ENCODE results near the gene TMEM156. TPM values are rescaled to one million over a fixed set of nuclear protein-coding genes. Genes with fewer than 3 reads are reported as not detected.

TMEM156 gene
- total RNA-seq, 1 donor from 2014 or later: not detected

DNA sequence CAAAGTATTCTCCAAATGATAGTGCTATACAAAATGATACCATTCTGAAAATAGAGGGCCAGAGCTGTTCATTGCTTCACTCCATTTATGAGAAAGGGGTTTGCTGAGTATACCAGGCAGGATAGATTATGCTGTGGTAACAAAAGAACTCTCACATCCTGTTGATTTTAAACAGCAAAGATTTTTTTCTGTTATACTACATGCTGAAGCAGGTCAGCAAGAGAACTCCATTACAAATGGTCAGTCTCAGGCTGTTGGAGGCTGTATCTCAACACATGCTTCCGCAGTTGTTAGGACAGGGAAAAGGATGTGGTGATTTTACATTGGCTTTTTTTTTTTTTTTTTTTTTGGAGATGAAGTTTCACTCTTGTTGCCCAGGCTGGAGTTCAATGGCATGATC, 16.1 kb upstream of the TMEM156 start:
- intact Hi-C loops (cut with DNase I): no loop called here
- Histone ChIP-seq H3K36me3 (no peaks in the 10 kb centered on the region), H3K27ac (no peak overlapping the region), H3K9me3 (no peaks in the 10 kb centered on the region), H3K4me1 (peaks cover 27% of the 10 kb centered on the region), H3K4me3 (no peak overlapping the region), H3K27me3 (no peaks in the 10 kb centered on the region)
- TF ChIP-seq POLR2AphosphoS5 (IDR thresholded peaks at IDR 0.05; ENCODE audit: insufficient read depth in 1 of 2, low read depth in 1 of 2) (no peak), POLR2A (IDR thresholded peaks at IDR 0.05) (no peak)
- TF ChIP-seq, protein P1, sequence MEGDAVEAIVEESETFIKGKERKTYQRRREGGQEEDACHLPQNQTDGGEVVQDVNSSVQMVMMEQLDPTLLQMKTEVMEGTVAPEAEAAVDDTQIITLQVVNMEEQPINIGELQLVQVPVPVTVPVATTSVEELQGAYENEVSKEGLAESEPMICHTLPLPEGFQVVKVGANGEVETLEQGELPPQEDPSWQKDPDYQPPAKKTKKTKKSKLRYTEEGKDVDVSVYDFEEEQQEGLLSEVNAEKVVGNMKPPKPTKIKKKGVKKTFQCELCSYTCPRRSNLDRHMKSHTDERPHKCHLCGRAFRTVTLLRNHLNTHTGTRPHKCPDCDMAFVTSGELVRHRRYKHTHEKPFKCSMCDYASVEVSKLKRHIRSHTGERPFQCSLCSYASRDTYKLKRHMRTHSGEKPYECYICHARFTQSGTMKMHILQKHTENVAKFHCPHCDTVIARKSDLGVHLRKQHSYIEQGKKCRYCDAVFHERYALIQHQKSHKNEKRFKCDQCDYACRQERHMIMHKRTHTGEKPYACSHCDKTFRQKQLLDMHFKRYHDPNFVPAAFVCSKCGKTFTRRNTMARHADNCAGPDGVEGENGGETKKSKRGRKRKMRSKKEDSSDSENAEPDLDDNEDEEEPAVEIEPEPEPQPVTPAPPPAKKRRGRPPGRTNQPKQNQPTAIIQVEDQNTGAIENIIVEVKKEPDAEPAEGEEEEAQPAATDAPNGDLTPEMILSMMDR (IDR thresholded peaks at IDR 0.05): no peak
- DNase-seq (ENCODE audit: extremely low spot score in 2 of 2): no peak

GRCh38 chr4:39047681-39048080, 15.5 kb upstream of the TMEM156 start:
- H3K4me1 ChIP-seq: peaks cover 31% of the 10 kb centered on the region
- intact Hi-C loops (cut with DNase I): no loop called here
- H3K27ac ChIP-seq: no peak overlapping the region
- no peak overlapping the region for H3K4me3 ChIP-seq
- no peaks in the 10 kb centered on the region for H3K36me3 ChIP-seq
- no peak for DNase-seq (ENCODE audit: extremely low spot score in 2 of 2)
- no peaks in the 10 kb centered on the region for H3K27me3 ChIP-seq
- TF ChIP-seq POLR2AphosphoS5 (IDR thresholded peaks at IDR 0.05; ENCODE audit: insufficient read depth in 1 of 2, low read depth in 1 of 2) (no peak), POLR2A (IDR thresholded peaks at IDR 0.05) (no peak)
- TF ChIP-seq, protein P1 (IDR thresholded peaks at IDR 0.05): no peak
- no peaks in the 10 kb centered on the region for H3K9me3 ChIP-seq

DNA sequence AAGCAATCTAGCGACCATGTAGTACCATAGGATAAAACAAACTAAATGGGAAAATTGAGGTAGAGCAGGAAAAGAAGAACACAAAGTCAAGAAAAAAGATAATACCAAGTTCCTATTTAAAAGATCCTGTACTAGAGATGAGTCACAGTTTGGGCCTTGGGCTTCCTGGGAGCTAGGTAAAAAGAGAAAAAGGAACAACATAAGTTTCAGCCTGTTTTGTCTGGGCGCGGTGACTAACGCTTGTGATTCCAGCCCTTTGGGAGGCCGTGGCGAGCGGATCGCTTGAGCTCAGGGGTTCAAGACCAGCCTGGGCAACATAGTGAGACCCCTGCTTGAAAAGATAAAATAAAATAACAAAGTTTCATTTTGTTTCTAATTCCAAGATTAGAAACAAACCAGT, 14.0 kb upstream of the TMEM156 start:
- H3K27ac ChIP-seq: peak overlapping the region; percentile 95
- no peaks in the 10 kb centered on the region for H3K27me3 ChIP-seq
- no peaks in the 10 kb centered on the region for H3K36me3 ChIP-seq
- no peak for DNase-seq (ENCODE audit: extremely low spot score in 2 of 2)
- intact Hi-C loops (cut with DNase I): no loop called here
- H3K4me3 ChIP-seq: peak overlapping the region in 1 of 2 donors; percentile 79
- no peaks in the 10 kb centered on the region for H3K9me3 ChIP-seq
- peaks cover 31% of the 10 kb centered on the region for H3K4me1 ChIP-seq
- TF ChIP-seq, protein P1 (IDR thresholded peaks at IDR 0.05): no peak
- no peak for TF ChIP-seq POLR2A (IDR thresholded peaks at IDR 0.05)
- no peak for TF ChIP-seq POLR2AphosphoS5 (IDR thresholded peaks at IDR 0.05; ENCODE audit: insufficient read depth in 1 of 2, low read depth in 1 of 2)

- intact Hi-C loops (cut with DNase I): no loop called here
- Histone ChIP-seq H3K4me3 (peak overlapping the region; percentile 79 to 96), H3K9me3 (no peaks in the 10 kb centered on the region), H3K27me3 (no peaks in the 10 kb centered on the region), H3K36me3 (no peaks in the 10 kb centered on the region), H3K4me1 (peaks cover 31% of the 10 kb centered on the region), H3K27ac (peak overlapping the region; percentile 95)
- no peak for DNase-seq (ENCODE audit: extremely low spot score in 2 of 2)
- TF ChIP-seq POLR2AphosphoS5 (IDR thresholded peaks at IDR 0.05; ENCODE audit: insufficient read depth in 1 of 2, low read depth in 1 of 2) (no peak), POLR2A (IDR thresholded peaks at IDR 0.05) (no peak)
- TF ChIP-seq, protein P1 (IDR thresholded peaks at IDR 0.05): no peak
Observed at GRCh38 chr4:39045827-39046221, 13.6 kb upstream of the TMEM156 start.

- Histone ChIP-seq H3K27ac (peak overlapping the region; percentile 95), H3K36me3 (no peaks in the 10 kb centered on the region), H3K27me3 (no peaks in the 10 kb centered on the region), H3K4me1 (peaks cover 31% of the 10 kb centered on the region), H3K4me3 (peak overlapping the region; percentile 79 to 96), H3K9me3 (no peaks in the 10 kb centered on the region)
- TF ChIP-seq POLR2AphosphoS5 (IDR thresholded peaks at IDR 0.05; ENCODE audit: insufficient read depth in 1 of 2, low read depth in 1 of 2): no peak
- no peak for TF ChIP-seq POLR2A (IDR thresholded peaks at IDR 0.05)
- TF ChIP-seq, protein P1 (IDR thresholded peaks at IDR 0.05): no peak
- intact Hi-C loops (cut with DNase I): no loop called here
- no peak for DNase-seq (ENCODE audit: extremely low spot score in 2 of 2)
Observed at GRCh38 chr4:39044956-39045826, 13.0 kb upstream of the TMEM156 start.

Measured in vagina (tissue), 2 donors.